ENCODE results near the gene FAM20A. TPM values are rescaled to one million over a fixed set of nuclear protein-coding genes. Genes with fewer than 3 reads are reported as not detected.

FAM20A gene
- total and polyA plus RNA-seq, 2 of the 8 experiments (the other 6 are each of a cell fraction or from before 2014, with no cell fraction given), result 3.6 to 11.9 TPM

DNA sequence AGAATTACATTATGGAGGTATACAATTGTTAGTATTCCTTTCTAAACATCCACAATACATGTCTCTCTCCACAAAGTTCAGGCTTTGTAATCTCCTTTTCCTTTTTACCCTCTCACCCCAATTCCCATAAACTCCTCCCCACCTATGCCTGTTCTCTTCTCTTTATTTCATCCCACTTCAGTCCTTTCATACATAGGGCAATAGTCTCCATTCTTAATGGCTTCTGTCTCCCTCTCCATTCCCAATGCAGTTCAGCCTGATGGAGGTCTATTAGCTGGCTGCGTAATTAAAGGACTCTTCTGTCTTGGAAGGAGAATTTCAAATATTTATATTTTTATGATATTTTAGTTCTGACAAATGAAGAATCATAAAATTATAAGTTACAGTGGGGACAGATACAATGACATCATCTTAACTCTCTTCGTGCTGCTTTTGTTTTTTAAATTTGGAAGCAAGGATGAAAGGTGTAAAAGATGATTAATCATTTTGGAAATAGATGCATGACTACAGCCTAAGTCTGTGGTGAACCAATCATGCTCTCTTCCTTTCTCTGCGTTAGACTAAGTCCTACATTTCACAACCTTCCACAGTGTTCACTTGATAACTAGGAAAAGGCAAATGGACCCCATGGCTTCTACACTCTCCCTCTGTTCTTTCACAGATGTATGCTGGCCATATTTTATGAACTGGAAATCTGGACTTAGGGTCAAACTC lies 11.2 kb upstream of the FAM20A start (continued):
- TF ChIP-seq, protein P1, sequence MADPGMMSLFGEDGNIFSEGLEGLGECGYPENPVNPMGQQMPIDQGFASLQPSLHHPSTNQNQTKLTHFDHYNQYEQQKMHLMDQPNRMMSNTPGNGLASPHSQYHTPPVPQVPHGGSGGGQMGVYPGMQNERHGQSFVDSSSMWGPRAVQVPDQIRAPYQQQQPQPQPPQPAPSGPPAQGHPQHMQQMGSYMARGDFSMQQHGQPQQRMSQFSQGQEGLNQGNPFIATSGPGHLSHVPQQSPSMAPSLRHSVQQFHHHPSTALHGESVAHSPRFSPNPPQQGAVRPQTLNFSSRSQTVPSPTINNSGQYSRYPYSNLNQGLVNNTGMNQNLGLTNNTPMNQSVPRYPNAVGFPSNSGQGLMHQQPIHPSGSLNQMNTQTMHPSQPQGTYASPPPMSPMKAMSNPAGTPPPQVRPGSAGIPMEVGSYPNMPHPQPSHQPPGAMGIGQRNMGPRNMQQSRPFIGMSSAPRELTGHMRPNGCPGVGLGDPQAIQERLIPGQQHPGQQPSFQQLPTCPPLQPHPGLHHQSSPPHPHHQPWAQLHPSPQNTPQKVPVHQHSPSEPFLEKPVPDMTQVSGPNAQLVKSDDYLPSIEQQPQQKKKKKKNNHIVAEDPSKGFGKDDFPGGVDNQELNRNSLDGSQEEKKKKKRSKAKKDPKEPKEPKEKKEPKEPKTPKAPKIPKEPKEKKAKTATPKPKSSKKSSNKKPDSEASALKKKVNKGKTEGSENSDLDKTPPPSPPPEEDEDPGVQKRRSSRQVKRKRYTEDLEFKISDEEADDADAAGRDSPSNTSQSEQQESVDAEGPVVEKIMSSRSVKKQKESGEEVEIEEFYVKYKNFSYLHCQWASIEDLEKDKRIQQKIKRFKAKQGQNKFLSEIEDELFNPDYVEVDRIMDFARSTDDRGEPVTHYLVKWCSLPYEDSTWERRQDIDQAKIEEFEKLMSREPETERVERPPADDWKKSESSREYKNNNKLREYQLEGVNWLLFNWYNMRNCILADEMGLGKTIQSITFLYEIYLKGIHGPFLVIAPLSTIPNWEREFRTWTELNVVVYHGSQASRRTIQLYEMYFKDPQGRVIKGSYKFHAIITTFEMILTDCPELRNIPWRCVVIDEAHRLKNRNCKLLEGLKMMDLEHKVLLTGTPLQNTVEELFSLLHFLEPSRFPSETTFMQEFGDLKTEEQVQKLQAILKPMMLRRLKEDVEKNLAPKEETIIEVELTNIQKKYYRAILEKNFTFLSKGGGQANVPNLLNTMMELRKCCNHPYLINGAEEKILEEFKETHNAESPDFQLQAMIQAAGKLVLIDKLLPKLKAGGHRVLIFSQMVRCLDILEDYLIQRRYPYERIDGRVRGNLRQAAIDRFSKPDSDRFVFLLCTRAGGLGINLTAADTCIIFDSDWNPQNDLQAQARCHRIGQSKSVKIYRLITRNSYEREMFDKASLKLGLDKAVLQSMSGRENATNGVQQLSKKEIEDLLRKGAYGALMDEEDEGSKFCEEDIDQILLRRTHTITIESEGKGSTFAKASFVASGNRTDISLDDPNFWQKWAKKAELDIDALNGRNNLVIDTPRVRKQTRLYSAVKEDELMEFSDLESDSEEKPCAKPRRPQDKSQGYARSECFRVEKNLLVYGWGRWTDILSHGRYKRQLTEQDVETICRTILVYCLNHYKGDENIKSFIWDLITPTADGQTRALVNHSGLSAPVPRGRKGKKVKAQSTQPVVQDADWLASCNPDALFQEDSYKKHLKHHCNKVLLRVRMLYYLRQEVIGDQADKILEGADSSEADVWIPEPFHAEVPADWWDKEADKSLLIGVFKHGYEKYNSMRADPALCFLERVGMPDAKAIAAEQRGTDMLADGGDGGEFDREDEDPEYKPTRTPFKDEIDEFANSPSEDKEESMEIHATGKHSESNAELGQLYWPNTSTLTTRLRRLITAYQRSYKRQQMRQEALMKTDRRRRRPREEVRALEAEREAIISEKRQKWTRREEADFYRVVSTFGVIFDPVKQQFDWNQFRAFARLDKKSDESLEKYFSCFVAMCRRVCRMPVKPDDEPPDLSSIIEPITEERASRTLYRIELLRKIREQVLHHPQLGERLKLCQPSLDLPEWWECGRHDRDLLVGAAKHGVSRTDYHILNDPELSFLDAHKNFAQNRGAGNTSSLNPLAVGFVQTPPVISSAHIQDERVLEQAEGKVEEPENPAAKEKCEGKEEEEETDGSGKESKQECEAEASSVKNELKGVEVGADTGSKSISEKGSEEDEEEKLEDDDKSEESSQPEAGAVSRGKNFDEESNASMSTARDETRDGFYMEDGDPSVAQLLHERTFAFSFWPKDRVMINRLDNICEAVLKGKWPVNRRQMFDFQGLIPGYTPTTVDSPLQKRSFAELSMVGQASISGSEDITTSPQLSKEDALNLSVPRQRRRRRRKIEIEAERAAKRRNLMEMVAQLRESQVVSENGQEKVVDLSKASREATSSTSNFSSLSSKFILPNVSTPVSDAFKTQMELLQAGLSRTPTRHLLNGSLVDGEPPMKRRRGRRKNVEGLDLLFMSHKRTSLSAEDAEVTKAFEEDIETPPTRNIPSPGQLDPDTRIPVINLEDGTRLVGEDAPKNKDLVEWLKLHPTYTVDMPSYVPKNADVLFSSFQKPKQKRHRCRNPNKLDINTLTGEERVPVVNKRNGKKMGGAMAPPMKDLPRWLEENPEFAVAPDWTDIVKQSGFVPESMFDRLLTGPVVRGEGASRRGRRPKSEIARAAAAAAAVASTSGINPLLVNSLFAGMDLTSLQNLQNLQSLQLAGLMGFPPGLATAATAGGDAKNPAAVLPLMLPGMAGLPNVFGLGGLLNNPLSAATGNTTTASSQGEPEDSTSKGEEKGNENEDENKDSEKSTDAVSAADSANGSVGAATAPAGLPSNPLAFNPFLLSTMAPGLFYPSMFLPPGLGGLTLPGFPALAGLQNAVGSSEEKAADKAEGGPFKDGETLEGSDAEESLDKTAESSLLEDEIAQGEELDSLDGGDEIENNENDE (IDR thresholded peaks at IDR 0.05; ENCODE audit: insufficient replicate concordance, low read length), result no peak
- no peak for TF ChIP-seq MAFK (IDR thresholded peaks at IDR 0.05; ENCODE audit: low read depth, low read length)
- TF ChIP-seq KDM4A (IDR thresholded peaks at IDR 0.05; ENCODE audit: low read depth, low read length, severe bottlenecking), result no peak
- TF ChIP-seq POLR2A (IDR thresholded peaks at IDR 0.05; ENCODE audit: control extremely low read depth in 1 of 2, low read depth in 2 of 2, low read length in 2 of 2), result no peak
- TF ChIP-seq KDM5A (IDR thresholded peaks at IDR 0.05; ENCODE audit: low read length), result no peak
- TF ChIP-seq HDAC6 (IDR thresholded peaks at IDR 0.05; ENCODE audit: low read depth, low read length), result no peak
- TF ChIP-seq, protein P2, sequence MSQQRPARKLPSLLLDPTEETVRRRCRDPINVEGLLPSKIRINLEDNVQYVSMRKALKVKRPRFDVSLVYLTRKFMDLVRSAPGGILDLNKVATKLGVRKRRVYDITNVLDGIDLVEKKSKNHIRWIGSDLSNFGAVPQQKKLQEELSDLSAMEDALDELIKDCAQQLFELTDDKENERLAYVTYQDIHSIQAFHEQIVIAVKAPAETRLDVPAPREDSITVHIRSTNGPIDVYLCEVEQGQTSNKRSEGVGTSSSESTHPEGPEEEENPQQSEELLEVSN (IDR thresholded peaks at IDR 0.05), result no peak
- TF ChIP-seq CBX8 (IDR thresholded peaks at IDR 0.05; ENCODE audit: borderline replicate concordance, low read depth, low read length), result no peak
- TF ChIP-seq TAF7 (optimal IDR thresholded peaks at IDR 0.05; ENCODE audit: borderline replicate concordance, low read depth, low read length), result no peak
- no peak for TF ChIP-seq NRF1 (IDR thresholded peaks at IDR 0.05; ENCODE audit: low read depth, low read length)
